ENCODE measurements around the gene ARF3. TPM values are rescaled to one million over a fixed set of nuclear protein-coding genes. Genes with fewer than 3 reads are reported as not detected.
A peak's percentile ranks its signal among the peaks of the same experiment; 100 is the strongest.

ARF3 gene
- total and polyA plus RNA-seq, 2 of the 13 experiments (the other 11 are each of a cell fraction or from before 2014, with no cell fraction given): 53.8 to 57.9 TPM

- Histone ChIP-seq H3K9ac (ENCODE audit: insufficient read depth, low read depth, low read length) (peak within 1 kb of the TSS; percentile 53), H3K4me1 (ENCODE audit: insufficient read depth, low read length) (peaks cover 53% of the 10 kb centered on the region), H4K20me1 (ENCODE audit: insufficient read depth, low read length) (no peaks in the 10 kb centered on the region; the same call in 1 of the 2 replicates), H2AFZ (ENCODE audit: low read length) (no peak within 1 kb of the TSS), H3K4me3 (replicated peaks in 1 of 3; ENCODE audit: insufficient read depth in 1 of 3, low read depth in 2 of 3, low read length in 3 of 3) (peak within 1 kb of the TSS; percentile 53 to 75 (median 58)), H3K4me2 (ENCODE audit: low read depth, low read length) (peak within 1 kb of the TSS; percentile 95), H3K27ac (ENCODE audit: extremely low read length, insufficient read depth, low read length) (no peak within 1 kb of the TSS), H3K27me3 (ENCODE audit: control insufficient read depth in 1 of 2, insufficient read depth in 2 of 2, low read length in 2 of 2) (peaks cover 5 to 26% of the 10 kb centered on the region in 2 experiments; a peak in 4 of 5 replicates), H3K9me3 (ENCODE audit: low read length) (no peaks in the 10 kb centered on the region), H3K79me2 (ENCODE audit: insufficient read depth, low read length) (no peaks in the 10 kb centered on the region), H3K36me3 (replicated peaks in 1 of 2; ENCODE audit: control insufficient read depth in 1 of 2, insufficient read depth in 2 of 2, low read length in 2 of 2) (peaks cover 8 to 20% of the 10 kb centered on the region in 2 experiments)
- intact Hi-C loops (cut with micrococcal nuclease; ENCODE audit: unreplicated experiment) (loop anchor here (5.0 kb wide), 1 partner anchor 568 kb away; the partner anchor contains the start of gene MCRS1), in situ Hi-C loops (cut with HindIII; ENCODE audit: extremely low pct_ligation_motif_present, low pct_unique_long_range_greater_than_20kb) (no loop called here)
- no peak for DNase-seq (ENCODE audit: low spot score)
- 37% methylated on average over 13 of the region's 30 CpGs for WGBS (ENCODE audit: low lambda C conversion rate)
- CTCF ChIA-PET (ENCODE audit: low intra/inter-chr PET ratio, low total read pairs): no interaction called here
- FAIRE-seq: no peak
- BruUV-seq (replicated peaks): TSS peak; percentile 43
- POLR2A ChIA-PET: interaction anchor here (1.0 to 3.3 kb wide), 5 partner anchors 10 to 42 kb away, joined by 3 to 13 read pairs (median 4); partner anchors contain the start of gene ARF3
- peak; percentile 34 for ATAC-seq
- TF ChIP-seq CBX2 (IDR thresholded peaks at IDR 0.05; ENCODE audit: low read depth, low read length): no peak
- no peak for TF ChIP-seq CBX2 (CRISPR knock-in tag; IDR thresholded peaks at IDR 0.05; ENCODE audit: low read depth)
- no peak for TF ChIP-seq ZZZ3 (CRISPR knock-in tag; IDR thresholded peaks at IDR 0.05; ENCODE audit: borderline replicate concordance)
- TF ChIP-seq LRRFIP1 (CRISPR knock-in tag; conservative IDR thresholded peaks at IDR 0.05): no peak
- TF ChIP-seq ZNF335 (CRISPR knock-in tag; IDR thresholded peaks at IDR 0.05): peak; percentile 85; the same call in 1 of the 2 replicates
- TF ChIP-seq DNMT3B (CRISPR knock-in tag; conservative IDR thresholded peaks at IDR 0.05): no peak
- TF ChIP-seq ZNF788 (CRISPR knock-in tag; IDR thresholded peaks at IDR 0.05; ENCODE audit: borderline replicate concordance): 0 out of 2 replicates have a peak, but pooled peaks have one; percentile 35
- peak; percentile 37; the same call in 1 of the 2 replicates for TF ChIP-seq MNT (IDR thresholded peaks at IDR 0.05)
- TF ChIP-seq ZNF652 (CRISPR knock-in tag; IDR thresholded peaks at IDR 0.05; ENCODE audit: borderline replicate concordance, low read depth): peak; percentile 95
- TF ChIP-seq KAT7 (CRISPR knock-in tag; IDR thresholded peaks at IDR 0.05; ENCODE audit: borderline replicate concordance): no peak
- no peak for TF ChIP-seq SNAPC4 (CRISPR knock-in tag; IDR thresholded peaks at IDR 0.05)
- TF ChIP-seq AGO2 (optimal IDR thresholded peaks at IDR 0.05; ENCODE audit: low read depth, low read length): peak; percentile 22
- no peak for TF ChIP-seq ZNF850 (CRISPR knock-in tag; conservative IDR thresholded peaks at IDR 0.05)
- TF ChIP-seq NFYB (CRISPR knock-in tag; IDR thresholded peaks at IDR 0.05): no peak
Measured at GRCh38 chr12:48999371-49000131, 42.3 kb upstream of the ARF3 start, which contains the start of gene DDN. DDN (minus strand) TSS chr12:48999375; CDS start chr12:48999287, 88 bp downstream.

Data from HepG2 (cell line).